ENCODE measurements around the gene PPARA. TPM values are rescaled to one million over a fixed set of nuclear protein-coding genes. Genes with fewer than 3 reads are reported as not detected.

PPARA gene
- total RNA-seq, 1 experiment from 2014 or later, result 14.5 TPM

GRCh38 chr22:46245511-46245910 is 95.2 kb downstream of the PPARA start:
- RAD21 ChIA-PET (ENCODE audit: low non-redundant PET in 1 of 2, low total read pairs in 2 of 2, uncharacterized antibody in 2 of 2, unreplicated experiment in 2 of 2), result no interaction called here
- Histone ChIP-seq H3K27me3 (ENCODE audit: insufficient read depth, low read length) (no peaks in the 10 kb centered on the region), H3K4me3 (replicated peaks in 1 of 2; ENCODE audit: low read depth in 1 of 2, low read length in 2 of 2) (no peak overlapping the region), H3K4me1 (ENCODE audit: control insufficient read depth in 1 of 2, insufficient read depth in 2 of 2, low read length in 2 of 2) (peaks cover 0 to 9% of the 10 kb centered on the region in 2 experiments; a peak in 3 of 4 replicates), H4K20me1 (ENCODE audit: insufficient read depth) (no peaks in the 10 kb centered on the region), H3K79me2 (ENCODE audit: insufficient read depth, low read length) (peaks cover 11% of the 10 kb centered on the region), H3K27ac (ENCODE audit: low read depth, low read length) (no peak overlapping the region), H2AFZ (ENCODE audit: low read depth, low read length, poor library complexity, severe bottlenecking) (no peak overlapping the region), H3K9me3 (ENCODE audit: control insufficient read depth in 1 of 2, insufficient read depth in 1 of 2, low read depth in 1 of 2, low read length in 2 of 2) (no peaks in the 10 kb centered on the region), H3K4me2 (ENCODE audit: low read length) (no peak overlapping the region), H3K9ac (ENCODE audit: low read length) (no peak overlapping the region), H3K36me3 (ENCODE audit: control insufficient read depth in 1 of 2, insufficient read depth in 2 of 2, low read length in 2 of 2) (0 out of 4 replicates have a peak, but pooled peaks cover 0 to 2% of the 10 kb centered on the region in 2 experiments), H3K9me2 (ENCODE audit: insufficient read depth) (no peaks in the 10 kb centered on the region)
- ATAC-seq (no peak), DNase-seq (ENCODE audit: low read depth, low spot score) (no peak)
- TF ChIP-seq ZNF274 (IDR thresholded peaks at IDR 0.05; ENCODE audit: low read depth, low read length), result no peak
- TF ChIP-seq EZH2 (IDR thresholded peaks at IDR 0.05), result no peak
- TF ChIP-seq REST (IDR thresholded peaks at IDR 0.05; ENCODE audit: low read depth), result no peak
- no peak for TF ChIP-seq TCF7L2 (IDR thresholded peaks at IDR 0.05; ENCODE audit: borderline replicate concordance, extremely low read depth, insufficient read depth, insufficient read length)
- no peak for TF ChIP-seq ZFX (IDR thresholded peaks at IDR 0.05)
- no peak for TF ChIP-seq EGR1 (IDR thresholded peaks at IDR 0.05; ENCODE audit: low read depth)
- TF ChIP-seq RAD21 (IDR thresholded peaks at IDR 0.05; ENCODE audit: low read depth), result no peak
- TF ChIP-seq SRF (IDR thresholded peaks at IDR 0.05; ENCODE audit: low read depth), result no peak
- no peak for TF ChIP-seq EZH2phosphoT487 (IDR thresholded peaks at IDR 0.05; ENCODE audit: borderline replicate concordance)
- no peak for TF ChIP-seq SP1 (IDR thresholded peaks at IDR 0.05; ENCODE audit: low read depth)
- no peak for TF ChIP-seq ZBTB33 (IDR thresholded peaks at IDR 0.05; ENCODE audit: extremely low read depth, insufficient replicate concordance, low read length)
- TF ChIP-seq CEBPB (IDR thresholded peaks at IDR 0.05; ENCODE audit: low read depth), result no peak
- TF ChIP-seq SIN3A (IDR thresholded peaks at IDR 0.05; ENCODE audit: low read depth), result no peak
- no peak for TF ChIP-seq CTCF (IDR thresholded peaks at IDR 0.05 in 2 of 3, conservative IDR thresholded peaks at IDR 0.05 in 1 of 3; ENCODE audit: borderline replicate concordance in 1 of 3, insufficient read depth in 1 of 3, low read depth in 2 of 3, low read length in 2 of 3)
- TF ChIP-seq POLR2AphosphoS5 (IDR thresholded peaks at IDR 0.05; ENCODE audit: low read depth, low read length), result no peak
- POLR2A ChIA-PET, result no interaction called here
- BruUV-seq (replicated peaks), result no TSS peak
- intact Hi-C loops (cut with micrococcal nuclease), result loop anchor here (10.0 kb wide), 1 partner anchor 91 kb away; the partner anchor contains the start of gene PPARA
- CTCF ChIA-PET, result no interaction called here
